Hepatic stellate cell (primary cell): ENCODE measurements around the gene SETD6.

Experiments used
- DNase-seq: peaks from one replicate; pipeline ENCODE4 v3.0.0; 2011; ENCODE audit warnings: low spot score

The SETD6 gene

DNA sequence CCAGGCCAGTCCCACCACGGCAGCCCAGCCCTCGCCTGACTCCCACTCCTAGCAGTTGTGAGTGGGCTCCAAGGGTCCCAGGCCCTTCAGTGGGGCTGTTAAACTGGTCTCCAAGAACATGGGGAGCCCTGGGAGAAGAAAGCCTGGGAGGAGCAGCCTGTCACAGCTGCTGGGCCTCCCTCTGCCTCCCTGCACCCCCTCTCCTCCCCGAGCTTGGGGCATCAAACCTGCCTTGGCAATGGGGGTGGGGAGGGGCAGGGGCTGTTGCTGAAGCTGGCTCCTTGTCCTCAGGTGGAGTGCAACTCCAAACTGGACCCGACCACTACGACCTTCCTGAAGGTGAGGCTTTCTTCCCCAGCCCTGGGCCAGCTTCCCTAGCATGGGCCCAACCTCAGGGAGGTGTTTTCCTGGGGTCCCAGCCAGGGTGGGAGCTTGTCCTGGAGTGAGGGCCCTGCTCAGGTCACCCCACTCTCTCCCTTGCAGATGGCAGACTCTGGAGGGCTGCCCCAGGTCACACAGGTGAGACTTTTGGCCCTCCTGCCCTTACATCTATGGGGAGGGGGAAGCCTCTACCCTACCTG is 6.6 kb upstream of the SETD6 start:
- no peak for DNase-seq

DNA sequence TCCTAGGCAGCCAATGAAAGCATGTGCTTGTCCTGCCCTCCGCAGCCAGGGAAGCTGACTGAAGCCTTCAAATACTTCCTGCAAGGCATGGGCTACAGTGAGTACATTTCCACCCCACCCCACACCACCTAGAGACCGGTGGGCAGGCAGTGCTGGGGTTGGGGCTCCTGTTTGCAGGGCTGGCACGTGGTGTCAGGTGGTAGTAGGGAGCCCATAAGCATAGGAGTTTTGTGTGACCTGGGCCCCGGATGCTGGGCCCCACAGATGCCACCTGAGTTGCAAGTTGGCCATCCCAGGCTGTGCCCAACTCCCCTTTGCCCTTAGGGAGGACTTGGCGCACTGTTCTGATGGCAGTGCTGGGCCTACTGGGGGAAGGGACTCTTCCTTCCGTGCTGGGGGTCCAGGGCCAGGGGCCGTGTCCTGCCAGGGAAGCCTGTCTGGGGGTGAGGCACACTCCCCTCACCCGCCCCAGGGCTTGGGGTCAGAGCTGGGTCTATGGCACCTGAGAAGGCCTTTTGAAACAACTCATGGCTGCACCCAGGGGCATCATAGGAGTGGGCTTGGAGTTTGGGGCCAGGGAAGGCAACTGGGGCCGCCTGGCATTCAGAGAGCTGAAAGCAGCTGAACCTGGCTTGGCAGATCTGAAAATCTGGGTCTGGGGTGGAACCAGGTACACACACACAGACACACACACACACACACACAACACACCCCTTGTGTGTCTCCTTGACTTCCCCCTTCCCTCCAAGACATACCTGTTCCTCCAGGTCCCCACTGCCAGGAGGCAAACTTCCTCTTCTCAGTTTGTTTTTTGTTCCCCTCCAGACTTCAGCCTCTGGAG is 5.8 kb upstream of the SETD6 start:
- no peak for DNase-seq

- DNase-seq = no peak
Observed at GRCh38 chr16:58510097-58510775, 5.1 kb upstream of the SETD6 start.

- DNase-seq = no peak
Observed at GRCh38 chr16:58510776-58511628, 4.3 kb upstream of the SETD6 start.

DNA sequence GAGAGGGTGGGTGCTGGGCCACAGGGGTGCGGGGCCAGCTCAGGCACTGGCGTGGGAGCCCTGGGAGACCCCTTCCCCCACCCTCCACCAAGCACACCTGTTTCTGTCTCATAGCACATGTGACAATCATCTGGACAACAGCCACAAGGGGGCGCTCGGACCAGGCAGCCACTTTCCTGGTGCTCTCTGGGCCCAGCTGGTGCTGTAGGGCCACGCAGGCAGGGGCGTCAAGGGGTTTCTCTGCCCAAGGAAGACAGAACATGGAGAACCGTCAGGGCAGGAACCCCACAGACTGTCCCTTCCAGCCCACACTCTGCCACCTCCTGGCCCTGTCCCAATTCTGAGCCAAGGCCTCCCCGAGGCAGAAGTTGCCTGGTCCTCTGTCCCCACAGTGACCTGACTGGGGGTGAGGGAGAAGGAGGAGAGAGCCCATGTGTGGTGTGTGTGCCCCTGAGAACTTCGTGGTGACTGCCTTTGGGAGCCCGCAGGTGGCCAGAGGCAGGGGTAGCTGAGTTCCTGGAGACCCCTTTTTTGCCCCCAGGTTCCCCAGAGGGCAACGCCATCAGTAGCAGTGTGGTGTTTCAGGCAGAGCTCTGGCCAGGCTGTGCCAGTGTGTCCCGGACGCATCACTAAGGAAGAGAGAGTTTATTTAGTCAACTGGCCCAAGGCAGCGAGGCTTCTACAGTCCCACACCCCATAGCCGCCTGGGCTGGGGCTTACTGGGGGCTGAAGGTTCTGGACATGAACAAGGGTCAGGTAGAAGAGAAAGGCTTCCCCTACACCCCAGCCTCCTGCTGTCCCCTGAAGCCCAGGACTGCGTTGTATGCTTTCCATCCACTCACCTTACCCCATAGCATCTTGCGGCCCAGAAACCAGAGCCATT is 3.1 kb upstream of the SETD6 start:
- peak; percentile 59 for DNase-seq

DNA sequence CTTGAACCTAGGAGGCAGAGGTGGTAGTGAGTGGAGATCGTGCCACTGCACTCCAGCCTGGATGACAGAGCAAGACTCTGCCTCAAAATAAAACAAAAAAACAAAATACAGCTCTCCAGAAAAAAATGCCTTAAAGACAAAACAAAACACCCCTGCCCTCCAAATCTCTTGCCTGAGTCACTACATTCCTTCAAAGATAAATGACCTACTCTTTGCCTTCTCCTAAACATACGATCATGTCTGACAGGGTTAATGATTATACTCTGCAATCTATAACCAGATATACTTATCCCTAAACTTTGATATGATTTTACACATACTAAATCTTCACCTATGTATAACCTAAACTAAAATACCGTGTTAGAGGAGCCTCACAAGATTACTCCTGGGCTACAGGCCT is 1.4 kb upstream of the SETD6 start:
- no peak for DNase-seq

GRCh38 chr16:58515871-58516767 is 802 bp downstream of the SETD6 start:
- DNase-seq = no peak

DNA sequence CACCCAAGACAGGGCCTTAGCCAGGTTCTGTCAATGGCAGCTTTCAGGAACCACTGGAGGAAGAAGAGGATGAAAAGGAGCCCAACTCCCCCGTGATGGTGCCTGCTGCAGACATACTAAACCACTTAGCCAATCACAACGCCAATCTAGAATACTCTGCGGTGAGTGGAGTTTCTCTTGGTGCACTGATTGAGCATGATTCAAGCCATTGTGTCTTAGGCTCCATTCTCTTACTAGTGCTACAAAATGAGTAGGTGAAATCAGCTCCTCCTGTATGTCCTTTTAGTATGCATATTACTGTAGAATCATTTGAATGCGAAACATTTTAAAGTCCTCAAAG is 1.4 kb downstream of the SETD6 start:
- no peak for DNase-seq

- no peak for DNase-seq
Observed at GRCh38 chr16:58518083-58518979, 3.0 kb downstream of the SETD6 start.

DNA sequence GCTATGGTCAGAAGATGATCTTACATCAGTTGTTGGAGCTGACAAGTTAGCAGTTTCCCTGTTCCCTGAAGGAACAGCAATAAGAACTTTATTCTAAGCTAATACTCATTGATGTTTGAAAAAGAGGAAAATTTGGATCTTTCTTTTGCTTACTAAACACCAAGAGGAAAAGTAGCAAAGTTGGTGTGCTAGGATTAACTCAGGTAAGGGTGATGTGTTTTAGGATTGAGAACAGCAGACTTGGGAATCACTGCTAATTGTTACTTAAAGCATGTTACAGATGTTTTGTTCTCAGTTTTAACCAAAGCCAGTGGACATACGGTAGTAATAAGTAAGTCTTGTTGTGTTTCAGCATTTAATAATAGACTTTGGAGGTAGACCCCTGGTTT is 3.7 kb downstream of the SETD6 start:
- DNase-seq = no peak

GRCh38 chr16:58519707-58520106 is 4.4 kb downstream of the SETD6 start:
- no peak for DNase-seq

- DNase-seq = no peak
Observed at GRCh38 chr16:58530179-58530578, 14.9 kb downstream of the SETD6 start.

- DNase-seq = no peak
Observed at GRCh38 chr16:58532414-58532813, 17.1 kb downstream of the SETD6 start.

DNA sequence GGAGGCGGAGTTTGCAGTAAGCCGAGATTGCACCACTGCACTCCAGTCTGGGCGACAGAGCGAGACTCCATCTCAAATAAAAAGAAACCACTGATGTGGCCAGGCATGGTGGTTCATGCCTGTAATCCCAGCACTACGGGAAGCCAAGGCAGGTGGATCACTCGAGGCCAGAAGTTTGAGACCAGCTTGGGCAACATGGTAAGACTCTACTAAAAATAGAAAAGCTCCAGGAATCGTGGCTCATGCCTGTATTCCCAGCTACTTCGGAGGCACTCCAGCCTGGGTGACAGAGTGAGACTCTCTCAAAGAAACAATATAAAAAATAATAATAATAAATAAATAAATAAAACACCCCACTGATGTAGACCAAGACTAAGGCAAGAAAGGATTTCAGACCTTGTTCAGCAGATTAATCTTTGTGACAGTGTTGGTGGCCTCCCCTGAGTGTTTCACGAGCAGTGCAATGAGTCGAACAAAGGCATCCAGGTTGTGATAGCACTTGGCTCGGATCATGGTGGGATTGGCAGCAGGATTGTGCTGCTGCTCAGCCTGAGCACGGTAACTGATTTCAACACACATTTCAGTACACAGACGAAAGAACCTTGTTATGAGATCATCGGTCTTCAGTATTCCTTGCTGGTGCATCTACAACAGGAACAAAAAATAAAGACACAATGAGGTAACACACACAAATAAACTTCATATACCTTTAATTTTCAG is 18.6 kb downstream of the SETD6 start:
- DNase-seq = no peak

- no peak for DNase-seq
Observed at GRCh38 chr16:58535100-58535499, 19.8 kb downstream of the SETD6 start.

DNA sequence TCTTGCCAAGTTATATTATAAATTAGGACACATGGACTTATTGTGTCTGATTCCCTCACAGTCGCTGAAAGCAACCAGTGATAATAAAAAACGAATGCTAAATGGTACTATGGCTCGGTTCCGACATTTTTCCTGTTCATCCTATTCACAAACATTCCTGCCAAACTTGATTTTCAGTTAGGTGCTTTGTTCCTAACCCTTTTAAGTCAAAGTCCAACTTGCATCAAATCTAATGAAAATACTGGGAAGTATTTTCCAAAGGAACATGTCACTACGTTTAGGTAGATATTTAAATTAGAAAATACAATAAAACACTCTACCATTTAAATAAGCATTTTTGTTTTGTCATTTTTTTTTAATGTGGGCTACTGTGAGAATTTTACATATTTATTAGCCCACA is 21.0 kb downstream of the SETD6 start:
- no peak for DNase-seq

DNA sequence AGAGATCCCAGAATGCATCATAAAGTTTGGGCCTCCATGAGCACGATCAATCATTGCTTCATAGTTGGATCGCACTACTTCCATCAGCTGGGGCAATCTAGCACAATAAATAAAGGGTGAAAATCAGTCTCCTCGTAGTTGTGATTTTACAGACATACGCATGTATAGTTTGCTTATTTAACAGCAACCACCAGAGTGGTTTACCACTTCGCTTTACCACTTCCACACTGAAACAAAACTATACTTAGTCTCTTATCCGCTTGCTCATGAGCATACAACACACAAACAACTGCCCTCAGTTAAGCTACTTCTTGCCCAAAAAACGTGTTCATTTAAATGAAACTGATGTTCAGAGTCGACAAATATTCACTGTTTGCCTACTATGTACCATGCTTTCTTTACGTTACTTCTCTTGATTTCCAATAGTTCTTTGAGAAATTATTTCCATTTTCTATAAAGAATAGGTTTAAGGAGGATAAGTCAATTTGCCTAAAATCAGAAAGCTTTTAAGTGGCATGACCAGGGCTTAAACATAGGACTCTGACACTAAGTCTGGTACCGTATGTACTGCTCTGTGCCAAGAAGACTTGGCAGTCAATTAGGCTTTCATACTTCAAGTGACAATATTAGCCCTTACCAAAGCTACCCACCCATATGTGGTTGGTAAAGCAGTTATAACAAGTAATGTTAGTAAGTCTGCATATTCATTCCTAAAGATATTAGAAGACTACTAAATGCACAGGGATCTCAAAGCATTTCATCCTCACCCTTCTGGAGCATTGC is 22.0 kb downstream of the SETD6 start:
- no peak for DNase-seq

GRCh38 chr16:58541711-58542110 is 26.4 kb downstream of the SETD6 start:
- no peak for DNase-seq
